Smooth muscle cell (in vitro differentiated cells): ENCODE results near the gene HOXD11. TPM values are rescaled to one million over a fixed set of nuclear protein-coding genes. Genes with fewer than 3 reads are reported as not detected.
A peak's percentile ranks its signal among the peaks of the same experiment; 100 is the strongest.

Source experiments
- DNase-seq: peaks from one replicate; lab custom pipeline; 2025; ENCODE audit not compliant: unreplicated experiment; lab: John Stamatoyannopoulos, UW
- H2AFZ ChIP-seq: fragments of 200-600 bp; sonication (generic); 2 replicates; pipeline ENCODE4 v1.6.0; 2016; ENCODE audit warnings: antibody characterized with exemption, low read depth, mild to moderate bottlenecking
- H3F3A ChIP-seq: fragments of 200-600 bp; sonication (generic); 2 replicates; pipeline ENCODE4 v1.6.0; 2017; ENCODE audit warnings: antibody characterized with exemption, low read depth
- H3K27ac ChIP-seq: fragments of 200-600 bp; sonication (generic); 2 replicates; pipeline ENCODE4 v1.5.1; 2016; ENCODE audit warnings: low read depth, mild to moderate bottlenecking
- H3K27me3 ChIP-seq: fragments of 200-600 bp; sonication (generic); 2 replicates; pipeline ENCODE4 v1.6.1; 2016; ENCODE audit warnings: low read depth, mild to moderate bottlenecking
- H3K36me3 ChIP-seq: fragments of 200-600 bp; sonication (generic); 2 replicates; pipeline ENCODE4 v1.5.1; 2016; ENCODE audit warnings: low read depth
- H3K4me1 ChIP-seq: fragments of 200-600 bp; sonication (generic); 2 replicates; pipeline ENCODE4 v1.5.1; 2016; ENCODE audit warnings: low read depth
- H3K4me2 ChIP-seq: fragments of 200-600 bp; sonication (generic); 2 replicates; pipeline ENCODE4 v1.6.0; 2016; ENCODE audit warnings: mild to moderate bottlenecking
- H3K4me3 ChIP-seq: fragments of 200-600 bp; sonication (generic); 2 replicates; pipeline ENCODE4 v1.5.1; 2016; ENCODE audit warnings: mild to moderate bottlenecking
- H3K79me2 ChIP-seq: fragments of 200-600 bp; sonication (generic); 2 replicates; pipeline ENCODE4 v1.6.0; 2016; ENCODE audit warnings: low read depth, mild to moderate bottlenecking
- H3K9ac ChIP-seq: fragments of 200-600 bp; sonication (generic); 2 replicates; pipeline ENCODE4 v1.6.0; 2016; ENCODE audit warnings: low read depth
- H3K9me3 ChIP-seq: fragments of 200-600 bp; sonication (generic); replicated peaks from 2 replicates; pipeline ENCODE4 v1.5.1; 2016; ENCODE audit warnings: low read depth
- H4K20me1 ChIP-seq: fragments of 200-600 bp; sonication (generic); 2 replicates; pipeline ENCODE4 v1.6.0; 2016; ENCODE audit warnings: low read depth
- CTCF ChIP-seq: fragments of 200-600 bp; sonication (generic); IDR thresholded peaks from 2 replicates; pipeline ENCODE4 v1.5.1; 2017; ENCODE audit warnings: borderline replicate concordance, mild to moderate bottlenecking, antibody characterized with exemption; ENCODE audit not compliant: insufficient read depth, poor library complexity, severe bottlenecking
- WGBS: methylation state at CpG from one replicate; pipeline ENCODE4 v1.1.7; 2016; ENCODE audit warnings: low lambda C conversion rate; 5-methylcytosine and 5-hydroxymethylcytosine counted together
- polyA plus RNA-seq: library from polyadenylated mRNA; unstranded; fragments of >200 nt; fragmentation: Nextera tagmentation; extraction: Ambion mirVana; gene quantifications from 2 replicates; pipeline ENCODE4 v1.2.1, GENCODE V29; 2016
- total RNA-seq: library from RNA; depleted of rRNA; stranded (reverse); fragments of >200 nt; gene quantifications from 2 replicates; pipeline ENCODE4 v1.2.3, GENCODE V29; 2014

The HOXD11 gene
- total and polyA plus RNA-seq, 2 experiments from 2014 or later, result 4.4 to 7.9 TPM

DNA sequence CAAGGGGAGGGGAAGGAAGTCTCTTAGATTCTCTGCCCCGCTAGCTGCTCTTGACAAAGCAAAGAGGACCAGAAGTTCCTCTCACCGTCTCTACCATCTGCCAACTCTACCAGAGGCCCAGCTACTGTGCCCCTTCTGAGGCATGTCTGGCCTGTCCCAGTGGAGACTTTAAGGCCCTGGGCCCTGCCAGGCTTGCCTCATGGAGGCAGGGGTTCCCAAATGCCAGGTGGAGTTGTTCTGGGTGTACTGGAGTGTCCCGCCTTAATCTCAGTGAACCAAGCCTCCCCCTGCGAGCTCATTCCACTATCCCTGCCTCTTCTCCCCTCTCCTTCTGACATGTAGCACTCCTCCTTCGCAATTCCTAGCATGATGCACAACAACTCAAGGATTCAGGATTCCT is 5.2 kb upstream of the HOXD11 start:
- H3K36me3 ChIP-seq, result no peaks in the 10 kb centered on the region
- H3K27me3 ChIP-seq, result peaks cover 96% of the 10 kb centered on the region
- no peak overlapping the region for H3K27ac ChIP-seq
- no peaks in the 10 kb centered on the region for H3K9me3 ChIP-seq
- no peak for TF ChIP-seq CTCF
- DNase-seq, result no peak
- H3K4me2 ChIP-seq, result no peak overlapping the region
- no peak overlapping the region for H2AFZ ChIP-seq
- peak overlapping the region; percentile 58 for H3K4me3 ChIP-seq
- no peaks in the 10 kb centered on the region for H3K4me1 ChIP-seq
- peaks cover 11% of the 10 kb centered on the region for H3K79me2 ChIP-seq
- peaks cover 2% of the 10 kb centered on the region for H4K20me1 ChIP-seq
- H3K9ac ChIP-seq, result no peak overlapping the region
- H3F3A ChIP-seq, result peaks cover 3% of the 10 kb centered on the region
- 82% methylated on average over 5 of the region's 5 CpGs for WGBS

GRCh38 chr2:176102309-176102866 is 4.7 kb upstream of the HOXD11 start:
- WGBS, result 49% methylated on average over 7 of the region's 7 CpGs
- peak overlapping the region; percentile 92 for H3K4me2 ChIP-seq
- H3K27ac ChIP-seq, result no peak overlapping the region

DNA sequence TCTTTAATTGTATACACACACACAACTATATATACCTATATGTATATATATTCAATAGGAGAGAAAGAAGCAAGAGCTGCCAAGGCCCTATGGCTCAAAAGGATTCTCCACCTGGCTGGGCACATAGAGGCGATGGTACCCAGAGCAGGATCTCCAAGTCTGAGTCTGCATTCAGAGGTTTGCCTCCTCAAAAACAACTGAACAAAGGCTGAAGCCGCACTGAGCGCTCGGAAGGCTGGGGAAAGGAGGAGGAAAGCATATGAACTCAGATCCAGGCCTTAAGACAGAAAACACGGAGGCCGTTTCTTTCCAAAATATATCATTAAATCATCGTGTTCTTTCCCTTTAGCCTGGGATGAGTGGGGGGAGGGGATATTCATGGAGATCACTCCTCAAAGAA is 3.9 kb upstream of the HOXD11 start:
- Histone ChIP-seq H3K27me3 (peaks cover 93% of the 10 kb centered on the region), H3K4me3 (peak overlapping the region; percentile 57), H3K79me2 (peaks cover 11% of the 10 kb centered on the region), H3K4me1 (no peaks in the 10 kb centered on the region), H3K9me3 (no peaks in the 10 kb centered on the region), H3K9ac (no peak overlapping the region), H3F3A (no peaks in the 10 kb centered on the region), H4K20me1 (peaks cover 13% of the 10 kb centered on the region), H3K36me3 (no peaks in the 10 kb centered on the region), H3K4me2 (peak overlapping the region; percentile 92), H2AFZ (no peak overlapping the region), H3K27ac (peak overlapping the region; percentile 81)
- TF ChIP-seq CTCF, result no peak
- no peak for DNase-seq
- WGBS, result 35% methylated on average over 7 of the region's 7 CpGs

More at GRCh38 chr2:176102309-176102866, 4.7 kb upstream of the HOXD11 start:
- no peaks in the 10 kb centered on the region for H3K36me3 ChIP-seq
- TF ChIP-seq CTCF, result no peak
- H4K20me1 ChIP-seq, result peaks cover 7% of the 10 kb centered on the region
- no peak overlapping the region for H2AFZ ChIP-seq
- peaks cover 11% of the 10 kb centered on the region for H3K79me2 ChIP-seq
- H3F3A ChIP-seq, result peaks cover 3% of the 10 kb centered on the region
- H3K9ac ChIP-seq, result no peak overlapping the region
- no peaks in the 10 kb centered on the region for H3K9me3 ChIP-seq
- H3K4me3 ChIP-seq, result peak overlapping the region; percentile 57
- H3K27me3 ChIP-seq, result peaks cover 95% of the 10 kb centered on the region
- H3K4me1 ChIP-seq, result no peaks in the 10 kb centered on the region
- DNase-seq, result no peak

GRCh38 chr2:176103742-176104315 is 3.3 kb upstream of the HOXD11 start:
- no peak for TF ChIP-seq CTCF
- H3K27ac ChIP-seq, result peak overlapping the region; percentile 81
- peaks cover 92% of the 10 kb centered on the region for H3K27me3 ChIP-seq
- peak overlapping the region; percentile 92 for H3K4me2 ChIP-seq
- H3K9ac ChIP-seq, result peak overlapping the region; percentile 35
- no peak for DNase-seq
- peak overlapping the region; percentile 57 for H3K4me3 ChIP-seq
- H3F3A ChIP-seq, result no peaks in the 10 kb centered on the region
- no peak overlapping the region for H2AFZ ChIP-seq
- H3K4me1 ChIP-seq, result no peaks in the 10 kb centered on the region
- peaks cover 11% of the 10 kb centered on the region for H3K79me2 ChIP-seq
- H4K20me1 ChIP-seq, result peaks cover 19% of the 10 kb centered on the region
- WGBS, result 1% methylated on average over 17 of the region's 17 CpGs
- no peaks in the 10 kb centered on the region for H3K9me3 ChIP-seq
- no peaks in the 10 kb centered on the region for H3K36me3 ChIP-seq
